GM19240 (cell line): ENCODE data around the gene KLHDC10.
A peak's percentile ranks its signal among the peaks of the same experiment; 100 is the strongest.
"Not testable (repeated sequence)": the region's sequence is repeated elsewhere in the genome, so short reads cannot be mapped to it uniquely, and the experiment has no call there.

Experiments used
- DNase-seq: peaks from one replicate; pipeline ENCODE4 v3.0.0; 2011; ENCODE audit warnings: low spot score; ENCODE audit not compliant: insufficient read length

The KLHDC10 gene

DNA sequence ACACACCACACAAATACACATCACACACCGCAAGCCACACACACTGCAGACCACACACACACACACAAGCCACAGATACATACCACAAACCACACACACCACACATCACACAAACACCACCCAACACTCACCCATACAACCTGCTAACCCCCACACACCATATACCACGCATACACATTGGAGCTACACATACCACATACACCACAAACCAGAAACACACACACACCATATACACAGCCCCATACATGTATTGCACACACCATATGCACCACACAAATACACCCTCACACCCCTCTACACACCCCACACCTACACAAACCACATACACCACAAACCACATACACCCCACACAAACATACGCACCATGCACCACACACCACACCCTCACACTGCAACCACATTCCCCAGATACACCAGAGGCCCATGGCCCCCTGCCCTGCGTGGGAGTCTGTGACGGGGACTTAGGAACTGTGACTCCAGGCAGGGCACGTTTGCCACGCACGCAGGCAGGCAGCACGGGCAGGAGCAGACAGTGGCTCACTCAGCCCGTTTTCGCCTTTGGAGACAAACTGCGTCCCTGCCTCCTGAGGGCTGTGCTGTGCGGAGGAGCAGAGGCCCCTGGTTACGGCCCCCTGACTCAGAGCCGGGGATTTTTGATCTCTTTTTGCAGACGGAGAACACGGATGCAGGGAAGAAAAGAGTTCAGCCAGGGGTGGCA, 82.3 kb downstream of the KLHDC10 start:
- no peak for DNase-seq

- no peak for DNase-seq
Measured at GRCh38 chr7:130153211-130153908, 83.0 kb downstream of the KLHDC10 start.

DNA sequence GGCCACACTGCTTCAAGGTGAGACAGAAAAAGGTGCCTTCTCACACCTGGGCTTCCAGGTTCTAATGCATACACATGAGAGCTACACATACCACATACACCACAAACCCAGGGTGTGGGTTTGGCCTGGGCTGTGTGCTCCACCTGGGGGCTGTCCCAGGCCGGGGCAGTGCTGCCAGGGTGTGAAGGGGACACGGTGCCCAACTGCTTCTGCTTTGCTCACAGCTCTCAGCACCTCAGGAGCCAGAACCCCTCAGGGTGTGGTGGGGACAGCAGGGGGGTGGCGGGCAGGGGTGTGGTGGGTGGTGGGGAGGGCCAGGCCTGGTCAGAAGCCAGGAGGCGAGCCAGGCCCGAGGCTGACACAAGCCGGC, 83.8 kb downstream of the KLHDC10 start:
- DNase-seq = no peak

- no peak for DNase-seq
Measured at GRCh38 chr7:130154501-130155317, 84.4 kb downstream of the KLHDC10 start.

GRCh38 chr7:130156140-130156539, 85.8 kb downstream of the KLHDC10 start:
- no peak for DNase-seq

DNA sequence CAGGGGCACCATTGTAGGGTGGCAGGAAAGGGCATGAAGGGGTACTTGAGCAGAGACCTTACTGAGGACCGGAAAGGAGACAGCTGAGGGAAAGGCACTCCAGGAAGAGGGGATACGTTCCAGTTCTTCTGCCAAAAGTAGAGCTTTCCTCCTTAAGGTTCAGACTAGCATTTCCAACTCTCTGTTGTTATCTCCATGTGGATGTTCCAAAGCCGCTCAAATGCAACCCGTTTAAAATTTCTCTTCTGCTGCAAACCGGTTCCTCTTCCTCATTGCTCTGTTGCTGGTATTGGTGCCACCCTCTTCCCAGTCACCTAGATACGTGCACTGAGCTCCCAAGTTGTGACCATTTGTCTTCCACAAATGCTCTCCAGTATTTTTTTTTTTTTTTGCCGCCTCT, 87.4 kb downstream of the KLHDC10 start:
- no peak for DNase-seq

GRCh38 chr7:130160023-130160422, 89.7 kb downstream of the KLHDC10 start:
- DNase-seq = no peak

DNA sequence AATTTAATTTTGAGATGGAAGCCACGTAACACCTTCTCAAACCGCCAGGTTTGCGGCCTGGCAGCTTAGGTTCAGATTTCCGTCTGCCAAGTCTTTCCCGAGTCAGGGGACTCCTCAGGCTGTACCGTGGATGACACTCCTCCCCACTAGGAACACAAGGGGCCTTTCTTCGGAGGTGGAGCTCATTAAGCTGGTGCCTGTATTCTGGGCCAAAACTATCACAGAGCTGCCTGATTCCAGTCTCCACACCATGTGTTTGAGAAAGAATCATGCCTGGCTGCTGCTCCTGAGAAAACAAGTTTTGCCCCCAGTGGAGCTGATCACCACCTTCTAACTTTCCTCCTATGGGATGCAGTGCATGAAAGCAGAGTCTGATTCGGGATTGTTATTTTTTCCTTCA, 90.1 kb downstream of the KLHDC10 start:
- DNase-seq = no peak

GRCh38 chr7:130162196-130162595, 91.9 kb downstream of the KLHDC10 start:
- no peak for DNase-seq

GRCh38 chr7:130174237-130174959, 104.1 kb downstream of the KLHDC10 start:
- no peak for DNase-seq

DNA sequence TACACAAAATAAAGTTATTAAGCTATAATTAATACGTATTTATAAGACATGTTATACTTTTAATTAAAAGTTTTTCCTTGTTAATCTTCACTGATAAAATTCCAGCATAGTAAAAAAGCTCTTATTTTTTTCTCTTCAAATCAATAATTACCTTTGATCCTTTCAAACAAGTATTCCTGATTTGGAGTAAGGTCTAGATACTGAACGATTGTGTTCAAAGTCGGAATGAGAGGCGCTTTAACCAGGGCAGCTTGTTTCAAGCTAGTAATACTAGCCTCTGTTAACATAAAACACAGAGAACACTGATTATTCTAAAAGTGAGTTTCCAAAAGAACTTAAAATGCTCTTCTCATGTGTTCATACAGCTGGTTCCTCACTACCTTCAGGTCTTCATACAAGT, 107.9 kb downstream of the KLHDC10 start:
- DNase-seq = no peak

GRCh38 chr7:130179631-130180030, 109.3 kb downstream of the KLHDC10 start:
- DNase-seq = no peak

DNA sequence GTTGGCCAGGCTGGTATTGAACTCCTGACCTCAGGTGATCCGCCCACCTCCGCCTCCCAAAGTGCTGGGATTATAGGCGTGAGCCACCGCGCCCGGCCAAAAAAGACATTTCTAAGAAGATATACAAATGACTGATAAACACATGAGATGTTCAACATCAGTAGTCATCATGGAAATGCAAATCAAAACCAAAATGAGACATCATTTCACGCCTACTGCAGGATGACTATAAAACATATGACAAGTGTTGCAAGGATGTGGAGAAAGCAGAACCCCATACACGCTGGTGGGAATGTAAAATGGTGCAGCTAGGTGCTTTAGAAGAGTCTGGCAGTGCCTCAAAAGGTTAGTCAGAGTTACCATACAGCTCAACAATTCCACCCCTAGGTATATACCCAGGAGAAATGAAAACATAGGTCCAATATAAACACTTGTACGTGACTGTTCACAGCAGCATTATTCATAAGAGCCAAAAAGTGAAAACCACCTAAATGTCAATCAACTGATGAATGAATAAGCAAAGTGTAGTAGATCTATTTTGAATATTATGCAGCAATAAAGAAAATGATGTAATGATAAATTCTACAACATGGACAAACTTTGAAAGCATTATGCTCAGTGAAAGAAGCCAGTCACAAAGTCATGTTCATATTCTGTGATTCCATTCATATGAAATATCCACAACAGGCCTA, 110.4 kb downstream of the KLHDC10 start:
- DNase-seq = no peak

DNA sequence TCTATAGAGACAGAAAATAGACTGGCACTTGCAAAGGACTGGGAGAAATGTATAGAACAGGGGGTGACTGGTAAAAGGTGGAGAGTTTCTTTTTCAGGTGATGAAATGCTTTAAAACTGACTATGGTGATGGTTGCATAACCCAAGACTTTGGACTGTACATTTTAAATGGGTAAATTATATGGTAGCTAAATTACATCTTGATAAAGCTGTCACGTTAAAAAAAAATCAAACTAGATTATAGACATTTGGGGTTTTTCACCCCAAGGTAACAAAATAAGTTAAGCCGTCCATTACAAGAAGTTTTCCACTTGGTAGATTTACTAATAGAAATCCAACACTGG, 110.9 kb downstream of the KLHDC10 start:
- no peak for DNase-seq

DNA sequence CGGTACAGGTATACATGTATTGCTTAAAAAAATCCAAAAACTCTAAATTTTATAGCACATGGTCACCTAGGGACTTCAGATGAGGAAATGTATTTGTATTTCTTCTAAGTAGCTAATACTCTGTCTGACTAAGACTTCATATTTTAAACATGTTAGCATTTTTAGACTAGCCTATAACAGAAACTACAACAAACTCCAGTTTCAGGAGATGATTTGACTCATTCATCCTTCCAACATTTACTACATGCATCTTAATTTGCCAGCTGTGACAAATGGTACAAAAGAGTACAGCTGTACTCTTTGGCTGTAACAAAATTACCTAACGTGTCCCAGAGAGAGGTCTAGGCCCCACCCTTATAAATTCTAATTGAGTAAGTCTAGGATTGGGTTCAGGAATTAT, 112.7 kb downstream of the KLHDC10 start:
- DNase-seq = peak; percentile 23

DNA sequence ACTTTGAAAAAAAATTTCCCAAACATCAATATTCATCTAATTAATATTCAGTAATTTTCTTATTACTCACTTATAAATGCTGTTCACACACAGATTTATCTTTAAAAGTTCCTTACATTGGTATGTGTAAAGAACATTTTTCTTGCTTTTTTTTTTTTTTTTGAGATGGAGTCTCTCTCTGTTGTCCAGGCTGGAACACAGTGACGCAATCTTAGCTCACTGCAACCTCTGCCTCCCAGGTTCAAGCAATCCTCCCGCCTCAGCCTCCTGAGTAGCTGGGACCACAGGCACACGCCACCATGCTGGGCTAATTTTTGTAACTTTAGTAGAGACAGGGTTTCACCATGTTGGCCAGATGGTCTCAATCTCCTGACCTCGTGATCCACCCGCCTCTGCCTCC, 114.0 kb downstream of the KLHDC10 start:
- not testable (repeated sequence) for DNase-seq
